ENCODE measurements around the gene NMUR1. TPM values are rescaled to one million over a fixed set of nuclear protein-coding genes. Genes with fewer than 3 reads are reported as not detected.

Gene NMUR1
- polyA plus RNA-seq, 6 donors from 2014 or later: 0.19 TPM; not detected in 5

- no peaks in the 10 kb centered on the region for H3K9me3 Mint-ChIP-seq
- no peak for ATAC-seq (ENCODE audit: low read depth in 2 of 2)
- H3K36me3 Mint-ChIP-seq: no peaks in the 10 kb centered on the region
- no peak for DNase-seq
- peaks cover 8 to 27% (median 17%) of the 10 kb centered on the region in 3 donors for H3K4me1 Mint-ChIP-seq
- peak overlapping the region in 1 of 6 donors; percentile 47 for H3K27ac Mint-ChIP-seq
- H3K4me3 Mint-ChIP-seq: peak overlapping the region in 3 of 8 donors; percentile 22 to 66 (median 42)
- peaks cover 10 to 42% (median 28%) of the 10 kb centered on the region in 3 donors for H3K27me3 Mint-ChIP-seq
These were observed 1.6 kb downstream of the NMUR1 start for GRCh38 chr2:231528636-231529030.

GRCh38 chr2:231527955-231528635 lies 2.1 kb downstream of the NMUR1 start:
- Mint-ChIP-seq H3K4me1 (peaks cover 8 to 27% (median 17%) of the 10 kb centered on the region in 3 donors), H3K36me3 (no peaks in the 10 kb centered on the region)
- ATAC-seq (ENCODE audit: low read depth in 2 of 2): no peak

GRCh38 chr2:231527091-231527395 lies 3.2 kb downstream of the NMUR1 start:
- Mint-ChIP-seq H3K9me3 (no peaks in the 10 kb centered on the region), H3K4me3 (no peak overlapping the region), H3K36me3 (no peaks in the 10 kb centered on the region), H3K4me1 (peaks cover 8 to 21% (median 13%) of the 10 kb centered on the region in 3 donors), H3K27ac (no peak overlapping the region), H3K27me3 (peaks cover 10 to 42% (median 28%) of the 10 kb centered on the region in 3 donors)
- DNase-seq (no peak), ATAC-seq (ENCODE audit: low read depth in 2 of 2) (no peak)

More at GRCh38 chr2:231527955-231528635, 2.1 kb downstream of the NMUR1 start:
- no peaks in the 10 kb centered on the region for H3K9me3 Mint-ChIP-seq
- peaks cover 10 to 42% (median 28%) of the 10 kb centered on the region in 3 donors for H3K27me3 Mint-ChIP-seq
- peak overlapping the region in 2 of 8 donors; percentile 42 to 66 for H3K4me3 Mint-ChIP-seq
- no peak for DNase-seq
- peak overlapping the region in 2 of 6 donors; percentile 34 to 47 for H3K27ac Mint-ChIP-seq

- no peak overlapping the region for H3K4me3 Mint-ChIP-seq
These were observed 3.7 kb downstream of the NMUR1 start for GRCh38 chr2:231526341-231527090.

GRCh38 chr2:231525248-231526163 lies 4.7 kb downstream of the NMUR1 start:
- no peaks in the 10 kb centered on the region for H3K9me3 Mint-ChIP-seq

More at GRCh38 chr2:231526341-231527090, 3.7 kb downstream of the NMUR1 start:
- no peak for ATAC-seq (ENCODE audit: low read depth in 2 of 2)
- Mint-ChIP-seq H3K27me3 (peaks cover 10 to 42% (median 28%) of the 10 kb centered on the region in 3 donors), H3K9me3 (no peaks in the 10 kb centered on the region), H3K36me3 (no peaks in the 10 kb centered on the region), H3K27ac (no peak overlapping the region), H3K4me1 (peaks cover 8 to 21% (median 11%) of the 10 kb centered on the region in 3 donors)
- DNase-seq: no peak

GRCh38 chr2:231524477-231525247 lies 5.6 kb downstream of the NMUR1 start:
- Mint-ChIP-seq H3K27me3 (peaks cover 3 to 32% (median 18%) of the 10 kb centered on the region in 3 donors), H3K27ac (no peak overlapping the region), H3K9me3 (no peaks in the 10 kb centered on the region), H3K36me3 (no peaks in the 10 kb centered on the region), H3K4me1 (peaks cover 0 to 13% (median 0%) of the 10 kb centered on the region in 3 donors), H3K4me3 (no peak overlapping the region)
- ATAC-seq (ENCODE audit: low read depth in 2 of 2) (no peak), DNase-seq (no peak)

More at GRCh38 chr2:231525248-231526163, 4.7 kb downstream of the NMUR1 start:
- ATAC-seq (ENCODE audit: low read depth in 2 of 2) (no peak), DNase-seq (no peak)
- Mint-ChIP-seq H3K36me3 (no peaks in the 10 kb centered on the region), H3K27ac (no peak overlapping the region), H3K4me3 (no peak overlapping the region), H3K4me1 (peaks cover 0 to 14% (median 2%) of the 10 kb centered on the region in 3 donors), H3K27me3 (peaks cover 3 to 33% (median 19%) of the 10 kb centered on the region in 3 donors)

- no peak for DNase-seq
- Mint-ChIP-seq H3K27ac (no peak overlapping the region), H3K27me3 (peaks cover 0 to 25% (median 12%) of the 10 kb centered on the region in 3 donors), H3K4me1 (peaks cover 0 to 8% (median 0%) of the 10 kb centered on the region in 3 donors), H3K4me3 (peak overlapping the region in 1 of 8 donors; percentile 25), H3K36me3 (no peaks in the 10 kb centered on the region), H3K9me3 (no peaks in the 10 kb centered on the region)
- ATAC-seq (ENCODE audit: low read depth in 2 of 2): no peak
These were observed 6.6 kb downstream of the NMUR1 start for GRCh38 chr2:231523451-231524285.

GRCh38 chr2:231522418-231523180 lies 7.6 kb downstream of the NMUR1 start:
- Mint-ChIP-seq H3K4me3 (no peak overlapping the region), H3K27me3 (peaks cover 0 to 14% (median 2%) of the 10 kb centered on the region in 3 donors), H3K36me3 (no peaks in the 10 kb centered on the region), H3K27ac (no peak overlapping the region), H3K9me3 (no peaks in the 10 kb centered on the region), H3K4me1 (peaks cover 0 to 9% (median 0%) of the 10 kb centered on the region in 3 donors)
- ATAC-seq (ENCODE audit: low read depth in 2 of 2) (no peak), DNase-seq (no peak)

GRCh38 chr2:231521443-231521842 lies 8.8 kb downstream of the NMUR1 start:
- H3K9me3 Mint-ChIP-seq: no peaks in the 10 kb centered on the region
- H3K4me3 Mint-ChIP-seq: peak overlapping the region in 1 of 8 donors; percentile 47
- no peaks in the 10 kb centered on the region for H3K36me3 Mint-ChIP-seq
- ATAC-seq (ENCODE audit: low read depth in 2 of 2) (no peak), DNase-seq (no peak)
- peak overlapping the region in 1 of 6 donors; percentile 18 for H3K27ac Mint-ChIP-seq
- H3K27me3 Mint-ChIP-seq: peaks cover 0 to 6% (median 0%) of the 10 kb centered on the region in 3 donors
- H3K4me1 Mint-ChIP-seq: peaks cover 0 to 14% (median 0%) of the 10 kb centered on the region in 3 donors

GRCh38 chr2:231519975-231520555 lies 10.2 kb downstream of the NMUR1 start:
- Mint-ChIP-seq H3K4me3 (no peak overlapping the region), H3K36me3 (no peaks in the 10 kb centered on the region), H3K27ac (no peak overlapping the region), H3K9me3 (no peaks in the 10 kb centered on the region), H3K4me1 (peaks cover 0 to 15% (median under 1%) of the 10 kb centered on the region in 3 donors), H3K27me3 (peaks cover 0 to 6% (median 0%) of the 10 kb centered on the region in 3 donors)
- ATAC-seq (ENCODE audit: low read depth in 2 of 2) (no peak), DNase-seq (no peak)

GRCh38 chr2:231518771-231519170 lies 11.5 kb downstream of the NMUR1 start:
- Mint-ChIP-seq H3K9me3 (no peaks in the 10 kb centered on the region), H3K27me3 (no peaks in the 10 kb centered on the region), H3K27ac (peak overlapping the region in 1 of 6 donors; percentile 34), H3K36me3 (no peaks in the 10 kb centered on the region), H3K4me3 (no peak overlapping the region), H3K4me1 (peaks cover 3 to 17% (median 14%) of the 10 kb centered on the region in 3 donors)
- DNase-seq: no peak
- no peak for ATAC-seq (ENCODE audit: low read depth in 2 of 2)
